ENCODE data around the gene SNAPC4.
"Not testable (repeated sequence)": the region's sequence is repeated elsewhere in the genome, so short reads cannot be mapped to it uniquely, and the experiment has no call there.

Gene SNAPC4

GRCh38 chr9:136426787-136427186 is 26.8 kb upstream of the SNAPC4 start:
- TF ChIP-seq, protein P1, sequence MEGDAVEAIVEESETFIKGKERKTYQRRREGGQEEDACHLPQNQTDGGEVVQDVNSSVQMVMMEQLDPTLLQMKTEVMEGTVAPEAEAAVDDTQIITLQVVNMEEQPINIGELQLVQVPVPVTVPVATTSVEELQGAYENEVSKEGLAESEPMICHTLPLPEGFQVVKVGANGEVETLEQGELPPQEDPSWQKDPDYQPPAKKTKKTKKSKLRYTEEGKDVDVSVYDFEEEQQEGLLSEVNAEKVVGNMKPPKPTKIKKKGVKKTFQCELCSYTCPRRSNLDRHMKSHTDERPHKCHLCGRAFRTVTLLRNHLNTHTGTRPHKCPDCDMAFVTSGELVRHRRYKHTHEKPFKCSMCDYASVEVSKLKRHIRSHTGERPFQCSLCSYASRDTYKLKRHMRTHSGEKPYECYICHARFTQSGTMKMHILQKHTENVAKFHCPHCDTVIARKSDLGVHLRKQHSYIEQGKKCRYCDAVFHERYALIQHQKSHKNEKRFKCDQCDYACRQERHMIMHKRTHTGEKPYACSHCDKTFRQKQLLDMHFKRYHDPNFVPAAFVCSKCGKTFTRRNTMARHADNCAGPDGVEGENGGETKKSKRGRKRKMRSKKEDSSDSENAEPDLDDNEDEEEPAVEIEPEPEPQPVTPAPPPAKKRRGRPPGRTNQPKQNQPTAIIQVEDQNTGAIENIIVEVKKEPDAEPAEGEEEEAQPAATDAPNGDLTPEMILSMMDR (IDR thresholded peaks at IDR 0.05; ENCODE audit: low read depth, low read length, missing control alignments): no peak

GRCh38 chr9:136425367-136425766 is 25.4 kb upstream of the SNAPC4 start:
- H3K4me3 ChIP-seq (replicated peaks; ENCODE audit: low read depth, low read length); DNase-seq (ENCODE audit: extremely low read depth, low read depth): not testable (repeated sequence)

More at GRCh38 chr9:136426787-136427186, 26.8 kb upstream of the SNAPC4 start:
- DNase-seq (ENCODE audit: extremely low read depth, low read depth): no peak
- H3K4me3 ChIP-seq (replicated peaks; ENCODE audit: low read depth, low read length): no peak overlapping the region

GRCh38 chr9:136424750-136425362 is 24.9 kb upstream of the SNAPC4 start:
- H3K4me3 ChIP-seq (replicated peaks; ENCODE audit: low read depth, low read length): no peak overlapping the region
- TF ChIP-seq, protein P1 (IDR thresholded peaks at IDR 0.05; ENCODE audit: low read depth, low read length, missing control alignments): no peak
- DNase-seq (ENCODE audit: extremely low read depth, low read depth): no peak

DNA sequence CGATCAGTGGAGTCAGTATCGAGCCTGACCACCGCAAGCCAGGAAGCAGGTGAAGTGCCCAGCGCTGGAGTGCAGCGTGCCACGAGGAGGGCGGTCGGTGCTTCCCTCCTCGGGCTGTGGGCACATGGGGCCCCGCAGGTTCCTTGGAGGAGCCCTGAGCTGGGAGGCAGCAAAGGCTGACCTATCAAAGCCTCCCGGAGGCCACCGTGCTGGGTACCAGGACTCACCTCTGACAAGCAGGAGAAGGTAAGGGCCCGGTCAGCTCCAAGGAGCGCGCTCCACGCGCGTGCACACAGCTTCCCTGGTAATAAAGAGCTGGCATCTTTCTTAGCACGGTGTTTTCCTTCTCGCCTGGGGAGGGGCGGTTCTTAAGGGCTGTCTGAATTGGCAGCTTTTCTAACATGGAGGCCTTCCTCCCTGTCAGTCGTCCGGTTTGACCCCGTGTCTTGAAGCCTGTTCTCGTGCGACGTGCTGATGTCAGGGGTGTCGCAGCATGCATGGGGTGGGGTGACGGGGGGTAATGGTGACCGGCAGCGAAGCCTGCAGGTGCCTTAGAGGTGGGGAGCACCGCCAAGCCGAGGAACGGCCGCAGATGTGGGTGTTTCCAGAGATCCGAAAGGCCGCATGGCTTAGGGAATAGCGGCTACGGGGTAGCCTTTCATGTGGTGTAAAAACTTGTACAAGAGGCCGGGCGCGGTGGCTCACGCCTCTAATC is 23.6 kb upstream of the SNAPC4 start:
- TF ChIP-seq, protein P1 (IDR thresholded peaks at IDR 0.05; ENCODE audit: low read depth, low read length, missing control alignments): no peak
- no peak for DNase-seq (ENCODE audit: extremely low read depth, low read depth)

DNA sequence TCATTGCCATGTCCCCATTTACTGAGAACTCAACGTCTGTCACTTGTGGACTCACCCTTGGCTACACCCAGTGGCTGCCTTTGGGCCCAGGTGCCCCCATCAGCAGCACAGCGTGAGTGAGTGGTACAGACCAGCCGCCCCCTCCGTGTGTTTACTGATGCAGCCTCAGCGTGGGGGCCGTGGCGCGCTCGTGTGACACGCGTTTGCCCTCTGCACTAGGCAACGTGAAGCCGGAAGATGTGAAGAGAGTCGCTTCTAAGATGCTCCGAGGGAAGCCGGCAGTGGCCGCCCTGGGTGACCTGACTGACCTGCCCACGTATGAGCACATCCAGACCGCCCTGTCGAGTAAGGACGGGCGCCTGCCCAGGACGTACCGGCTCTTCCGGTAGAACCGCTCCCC is 22.9 kb upstream of the SNAPC4 start:
- no peak overlapping the region for H3K4me3 ChIP-seq (replicated peaks; ENCODE audit: low read depth, low read length)
- DNase-seq (ENCODE audit: extremely low read depth, low read depth): no peak
- TF ChIP-seq, protein P1 (IDR thresholded peaks at IDR 0.05; ENCODE audit: low read depth, low read length, missing control alignments): no peak

More for the DNA sequence above, 23.6 kb upstream of the SNAPC4 start:
- no peak overlapping the region for H3K4me3 ChIP-seq (replicated peaks; ENCODE audit: low read depth, low read length)

DNA sequence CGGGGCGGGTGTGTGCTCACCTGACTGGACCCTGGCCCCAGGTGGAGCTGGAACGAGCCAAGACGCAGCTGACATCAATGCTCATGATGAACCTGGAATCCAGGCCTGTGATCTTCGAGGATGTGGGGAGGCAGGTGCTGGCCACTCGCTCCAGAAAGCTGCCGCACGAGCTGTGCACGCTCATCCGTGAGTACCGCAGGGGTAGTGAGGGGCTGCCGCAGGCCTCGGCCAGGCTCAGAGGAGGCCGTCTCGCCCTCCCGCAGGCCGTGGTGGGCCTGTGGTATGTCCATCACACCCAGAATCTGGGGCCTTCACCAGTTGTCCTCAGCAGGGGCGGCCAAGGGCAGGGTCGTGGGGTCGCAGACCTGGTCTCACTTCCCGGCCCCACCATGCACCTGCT is 21.8 kb upstream of the SNAPC4 start:
- no peak overlapping the region for H3K4me3 ChIP-seq (replicated peaks; ENCODE audit: low read depth, low read length)
- DNase-seq (ENCODE audit: extremely low read depth, low read depth): no peak
- TF ChIP-seq, protein P1 (IDR thresholded peaks at IDR 0.05; ENCODE audit: low read depth, low read length, missing control alignments): no peak

DNA sequence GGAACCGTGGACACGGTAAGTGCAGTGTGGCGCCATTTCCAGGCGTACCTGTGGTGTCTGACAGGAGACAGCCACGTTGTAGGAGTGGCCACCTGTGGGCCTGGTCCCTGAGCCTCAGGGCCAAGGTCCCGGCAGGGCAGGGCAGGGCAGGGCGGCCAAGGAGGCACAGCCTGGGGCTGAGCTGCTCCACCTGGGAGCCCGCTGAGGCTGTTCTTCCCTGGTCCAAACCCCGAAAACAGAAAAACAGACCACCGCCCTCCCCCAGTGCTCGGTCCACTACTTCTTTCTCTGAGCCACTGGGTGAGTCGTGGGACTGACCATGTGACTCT is 19.1 kb upstream of the SNAPC4 start:
- DNase-seq (ENCODE audit: extremely low read depth, low read depth): no peak
- no peak overlapping the region for H3K4me3 ChIP-seq (replicated peaks; ENCODE audit: low read depth, low read length)
- TF ChIP-seq, protein P1 (IDR thresholded peaks at IDR 0.05; ENCODE audit: low read depth, low read length, missing control alignments): no peak

Measured in HFF-Myc (cell line).